GM19351 (cell line): ENCODE results near the gene GMDS.
A peak's percentile ranks its signal among the peaks of the same experiment; 100 is the strongest.

Experiments used
- ATAC-seq: cut with Tn5 transposase; IDR thresholded peaks from one replicate; pipeline ENCODE4 v1.9.1; 2021; ENCODE audit warnings: mild to moderate bottlenecking, moderate library complexity; ENCODE audit not compliant: unreplicated experiment

Gene GMDS

GRCh38 chr6:2007165-2007564 lies 238.2 kb downstream of the GMDS start:
- no peak for ATAC-seq

- ATAC-seq: no peak
Measured at GRCh38 chr6:2004888-2005287, 240.5 kb downstream of the GMDS start.

GRCh38 chr6:2000962-2001361 lies 244.4 kb downstream of the GMDS start:
- no peak for ATAC-seq

- no peak for ATAC-seq
Measured at GRCh38 chr6:1997702-1998101, 247.7 kb downstream of the GMDS start.

GRCh38 chr6:1995636-1996035 lies 249.8 kb downstream of the GMDS start:
- peak; percentile 56 for ATAC-seq

- no peak for ATAC-seq
Measured at GRCh38 chr6:1993042-1993441, 252.4 kb downstream of the GMDS start.

- no peak for ATAC-seq
Measured at GRCh38 chr6:1991332-1991878, 254.0 kb downstream of the GMDS start.

GRCh38 chr6:1988843-1989242 lies 256.6 kb downstream of the GMDS start:
- ATAC-seq: no peak

GRCh38 chr6:1987640-1988039 lies 257.8 kb downstream of the GMDS start:
- no peak for ATAC-seq

- no peak for ATAC-seq
Measured at GRCh38 chr6:1986454-1987243, 258.8 kb downstream of the GMDS start.

GRCh38 chr6:1984346-1984994 lies 260.9 kb downstream of the GMDS start:
- ATAC-seq: no peak

GRCh38 chr6:1983850-1984249 lies 261.6 kb downstream of the GMDS start:
- no peak for ATAC-seq

GRCh38 chr6:1972962-1973361 lies 272.4 kb downstream of the GMDS start:
- no peak for ATAC-seq

GRCh38 chr6:1971612-1972011 lies 273.8 kb downstream of the GMDS start:
- ATAC-seq: no peak

- no peak for ATAC-seq
Measured at GRCh38 chr6:1970151-1970561, 275.2 kb downstream of the GMDS start.

GRCh38 chr6:1966713-1967112 lies 278.7 kb downstream of the GMDS start:
- ATAC-seq: no peak

GRCh38 chr6:1965596-1966224 lies 279.7 kb downstream of the GMDS start:
- no peak for ATAC-seq

GRCh38 chr6:1963596-1963995 lies 281.8 kb downstream of the GMDS start:
- no peak for ATAC-seq

- no peak for ATAC-seq
Measured at GRCh38 chr6:1962201-1962600, 283.2 kb downstream of the GMDS start.

GRCh38 chr6:1960486-1961142 lies 284.8 kb downstream of the GMDS start:
- ATAC-seq: no peak

GRCh38 chr6:1958257-1958656 lies 287.1 kb downstream of the GMDS start:
- ATAC-seq: no peak
